GM23338 (cell line): ENCODE results near the gene USP38.

Experiments used
- POLR2AphosphoS5 ChIP-seq: IDR thresholded peaks from 2 replicates; pipeline ENCODE4 v1.6.1; 2016; ENCODE audit warnings: antibody characterized with exemption, low read depth
- TF ChIP-seq, protein P1 (sequence below), 2 experiments: fragments of 200-600 bp in 1 of 2; sonication (generic) in 1 of 2; conservative IDR thresholded peaks; 2 replicates each; pipeline versions ENCODE4 v1.5.1 to v1.6.1; 2016 to 2017; ENCODE audit warnings: antibody characterized with exemption in 2 of 2, low read depth in 2 of 2, mild to moderate bottlenecking in 2 of 2, moderate library complexity in 1 of 2

DNA sequence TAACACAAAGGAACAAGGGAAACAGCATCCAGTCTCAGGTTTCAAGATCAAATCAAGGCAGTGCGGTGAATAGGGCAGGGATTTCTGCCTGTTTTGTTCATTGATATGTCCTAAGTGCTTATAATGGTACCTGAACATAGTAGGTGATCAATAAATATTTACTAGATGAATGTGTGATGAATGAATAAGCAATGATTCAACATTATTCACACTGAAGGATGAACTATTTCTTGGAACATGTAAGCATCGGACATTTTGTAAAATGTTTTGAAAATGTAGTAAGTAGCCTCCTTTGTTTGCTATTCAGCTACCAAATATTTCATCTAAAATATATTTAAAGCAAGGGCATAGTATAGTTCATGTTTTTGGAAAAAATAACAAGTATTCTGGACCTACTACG is 67.8 kb downstream of the USP38 start:
- TF ChIP-seq, protein P1, sequence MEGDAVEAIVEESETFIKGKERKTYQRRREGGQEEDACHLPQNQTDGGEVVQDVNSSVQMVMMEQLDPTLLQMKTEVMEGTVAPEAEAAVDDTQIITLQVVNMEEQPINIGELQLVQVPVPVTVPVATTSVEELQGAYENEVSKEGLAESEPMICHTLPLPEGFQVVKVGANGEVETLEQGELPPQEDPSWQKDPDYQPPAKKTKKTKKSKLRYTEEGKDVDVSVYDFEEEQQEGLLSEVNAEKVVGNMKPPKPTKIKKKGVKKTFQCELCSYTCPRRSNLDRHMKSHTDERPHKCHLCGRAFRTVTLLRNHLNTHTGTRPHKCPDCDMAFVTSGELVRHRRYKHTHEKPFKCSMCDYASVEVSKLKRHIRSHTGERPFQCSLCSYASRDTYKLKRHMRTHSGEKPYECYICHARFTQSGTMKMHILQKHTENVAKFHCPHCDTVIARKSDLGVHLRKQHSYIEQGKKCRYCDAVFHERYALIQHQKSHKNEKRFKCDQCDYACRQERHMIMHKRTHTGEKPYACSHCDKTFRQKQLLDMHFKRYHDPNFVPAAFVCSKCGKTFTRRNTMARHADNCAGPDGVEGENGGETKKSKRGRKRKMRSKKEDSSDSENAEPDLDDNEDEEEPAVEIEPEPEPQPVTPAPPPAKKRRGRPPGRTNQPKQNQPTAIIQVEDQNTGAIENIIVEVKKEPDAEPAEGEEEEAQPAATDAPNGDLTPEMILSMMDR (conservative IDR thresholded peaks at IDR 0.05; ENCODE audit: low read depth in 2 of 2), result no peak
- TF ChIP-seq POLR2AphosphoS5, result no peak
